H1 (cell line): ENCODE data around the gene BLOC1S1. TPM values are rescaled to one million over a fixed set of nuclear protein-coding genes. Genes with fewer than 3 reads are reported as not detected.

Experiments
- CTCF ChIA-PET: fragments of 300-600 bp; sonication (Branson Sonifier 250); formaldehyde crosslinking; loops from one replicate; lab custom pipeline; 2021; ENCODE audit not compliant: partially characterized antibody; lab: Charles Lee
- POLR2A ChIA-PET: fragments of 300-600 bp; sonication (Branson Sonifier 250); formaldehyde crosslinking; loops from one replicate; lab custom pipeline; 2021; ENCODE audit warnings: inconsistent platforms; ENCODE audit not compliant: partially characterized antibody; lab: Charles Lee
- DNase-seq, 2 experiments: peaks; one replicate each; pipeline versions ENCODE4 v3.0.0 to v3.0.0-alpha.2; 2010 to 2022; ENCODE audit warnings: low spot score in 2 of 2, low read depth in 1 of 2, mixed read lengths in 1 of 2
- FAIRE-seq: peaks from 2 replicates; lab custom pipeline; 2011; peaks lifted over from hg19 to GRCh38; lab: Jason Lieb, UNC
- H2AFZ ChIP-seq: 2 replicates; pipeline ENCODE4 v1.8.1; 2012; ENCODE audit warnings: low read length, inconsistent platforms
- H2AK5ac ChIP-seq: 2 replicates; pipeline ENCODE4 v1.6.1; 2013; ENCODE audit warnings: low read depth, low read length
- H2BK120ac ChIP-seq: replicated peaks from 2 replicates; pipeline ENCODE3; 2013; ENCODE audit warnings: low read depth, low read length, inconsistent platforms
- H2BK12ac ChIP-seq: 2 replicates; pipeline ENCODE4 v1.6.1; 2013; ENCODE audit warnings: low read depth, low read length
- H2BK15ac ChIP-seq: 2 replicates; pipeline ENCODE4 v1.6.1; 2013; ENCODE audit warnings: low read length
- H2BK20ac ChIP-seq: 2 replicates; pipeline ENCODE4 v1.6.1; 2013; ENCODE audit warnings: low read length
- H2BK5ac ChIP-seq: 2 replicates; pipeline ENCODE4 v1.6.1; 2013; ENCODE audit warnings: low read depth, low read length
- H3K14ac ChIP-seq: 2 replicates; pipeline ENCODE4 v1.6.1; 2013; ENCODE audit warnings: inconsistent platforms; ENCODE audit not compliant: insufficient read length
- H3K18ac ChIP-seq: 2 replicates; pipeline ENCODE4 v1.6.1; 2013; ENCODE audit warnings: low read length; ENCODE audit errors: extremely low read depth
- H3K23ac ChIP-seq: 2 replicates; pipeline ENCODE4 v1.6.1; 2013; ENCODE audit warnings: inconsistent platforms; ENCODE audit not compliant: insufficient read length
- H3K23me2 ChIP-seq: 2 replicates; pipeline ENCODE4 v1.6.1; 2013; ENCODE audit warnings: low read depth, low read length
- H3K27ac ChIP-seq: 2 replicates; pipeline ENCODE4 v1.6.1; 2011; ENCODE audit warnings: low read depth, low read length, inconsistent platforms
- H3K27me3 ChIP-seq, 4 experiments: replicated peaks in 1 of 4; 1 replicate in 1 of 4; 2 replicates in 3 of 4; pipeline versions ENCODE4 v1.6.1 to v1.8.1; 2011 to 2013; ENCODE audit warnings: low read length in 3 of 4, mild to moderate bottlenecking in 3 of 4, inconsistent platforms in 2 of 4, mixed read lengths in 2 of 4, moderate library complexity in 1 of 4; ENCODE audit not compliant: control insufficient read depth in 3 of 4, insufficient read depth in 3 of 4; ENCODE audit errors: extremely low read depth in 1 of 4
- H3K36me3 ChIP-seq, 4 experiments: 2 replicates each; pipeline versions ENCODE4 v1.6.1 to v1.8.1; 2011 to 2013; ENCODE audit warnings: mild to moderate bottlenecking in 4 of 4, low read length in 3 of 4, moderate library complexity in 2 of 4, control low read depth in 1 of 4, inconsistent platforms in 1 of 4; ENCODE audit not compliant: insufficient read depth in 4 of 4, control insufficient read depth in 2 of 4
- H3K4ac ChIP-seq: replicated peaks from 2 replicates; pipeline ENCODE3; 2013; ENCODE audit warnings: low read length, low read depth, mixed read lengths, inconsistent platforms; ENCODE audit not compliant: insufficient read length
- H3K4me1 ChIP-seq, 4 experiments: replicated peaks in 1 of 4; 1 replicate in 1 of 4; 2 replicates in 3 of 4; pipeline versions ENCODE4 v1.6.1 to v1.8.1; 2011 to 2013; ENCODE audit warnings: low read length in 3 of 4, inconsistent platforms in 2 of 4, mixed read lengths in 1 of 4; ENCODE audit not compliant: insufficient read depth in 4 of 4, control insufficient read depth in 3 of 4
- H3K4me2 ChIP-seq, 2 experiments: 2 replicates each; pipeline versions ENCODE4 v1.6.1 to v1.8.1; 2011 to 2013; ENCODE audit warnings: low read depth in 2 of 2, low read length in 2 of 2, control low read depth in 1 of 2, inconsistent platforms in 1 of 2, mild to moderate bottlenecking in 1 of 2; ENCODE audit not compliant: insufficient read depth in 1 of 2
- H3K4me3 ChIP-seq, 4 experiments: fragments of 200-600, 300-600 bp in 1 of 4; sonication (generic), shearing (Covaris generic), sonication (Bioruptor Twin) in 1 of 4; 2 replicates each; pipeline versions ENCODE4 v1.5.1 to v1.8.1; 2011 to 2016; ENCODE audit warnings: low read length in 4 of 4, low read depth in 3 of 4, control low read depth in 2 of 4, inconsistent platforms in 2 of 4, mild to moderate bottlenecking in 2 of 4, mixed read lengths in 1 of 4, moderate library complexity in 1 of 4; ENCODE audit not compliant: insufficient read depth in 2 of 4; ENCODE audit errors: extremely low read depth in 1 of 4
- H3K56ac ChIP-seq: replicated peaks from 2 replicates; pipeline ENCODE3; 2013; ENCODE audit warnings: low read depth, mild to moderate bottlenecking, mixed read lengths, low read length, inconsistent platforms; ENCODE audit not compliant: insufficient read length
- H3K79me1 ChIP-seq: 2 replicates; pipeline ENCODE4 v1.6.1; 2013; ENCODE audit warnings: low read depth, low read length, control low read depth
- H3K79me2 ChIP-seq, 2 experiments: 2 replicates each; pipeline versions ENCODE4 v1.6.1 to v1.8.1; 2012 to 2013; ENCODE audit warnings: low read length in 2 of 2, mild to moderate bottlenecking in 2 of 2, inconsistent platforms in 1 of 2; ENCODE audit not compliant: insufficient read depth in 2 of 2, control insufficient read depth in 1 of 2
- H3K9ac ChIP-seq, 4 experiments: replicated peaks in 1 of 4; 1 replicate in 1 of 4; 2 replicates in 3 of 4; pipeline versions ENCODE4 v1.6.1 to v1.8.1; 2011 to 2013; ENCODE audit warnings: low read depth in 3 of 4, low read length in 3 of 4, control low read depth in 2 of 4, mild to moderate bottlenecking in 2 of 4, moderate library complexity in 2 of 4, inconsistent platforms in 1 of 4; ENCODE audit errors: extremely low read depth in 1 of 4
- H3K9me3 ChIP-seq, 2 experiments: 2 replicates each; pipeline versions ENCODE4 v1.6.1 to v1.8.1; 2012 to 2013; ENCODE audit warnings: mild to moderate bottlenecking in 2 of 2, moderate library complexity in 2 of 2, control low read depth in 1 of 2, inconsistent platforms in 1 of 2, low read depth in 1 of 2, low read length in 1 of 2, mixed read lengths in 1 of 2; ENCODE audit not compliant: insufficient read depth in 2 of 2
- H4K20me1 ChIP-seq, 2 experiments: replicated peaks in 1 of 2; 2 replicates each; pipeline versions ENCODE3 to v1.8.1; 2011 to 2013; ENCODE audit warnings: inconsistent platforms in 2 of 2, low read length in 2 of 2, mild to moderate bottlenecking in 1 of 2; ENCODE audit not compliant: insufficient read depth in 2 of 2, control insufficient read depth in 1 of 2
- H4K5ac ChIP-seq: 2 replicates; pipeline ENCODE4 v1.6.1; 2013; ENCODE audit warnings: low read length, low read depth, mixed read lengths, inconsistent platforms; ENCODE audit not compliant: insufficient read length
- H4K8ac ChIP-seq: 2 replicates; pipeline ENCODE4 v1.8.0; 2013; ENCODE audit warnings: mild to moderate bottlenecking, moderate library complexity, low read length, inconsistent platforms; ENCODE audit not compliant: insufficient read depth; ENCODE audit errors: extremely low read depth
- H4K91ac ChIP-seq: replicated peaks from 2 replicates; pipeline ENCODE3; 2013; ENCODE audit warnings: low read length, mixed read lengths, inconsistent platforms; ENCODE audit not compliant: insufficient read length
- GABPA ChIP-seq: IDR thresholded peaks from 2 replicates; pipeline ENCODE4 v1.6.1; 2011; ENCODE audit warnings: mild to moderate bottlenecking, low read length, moderate library complexity, borderline replicate concordance; ENCODE audit not compliant: insufficient read depth
- WGBS, 2 experiments: shearing (Covaris generic) in 1 of 2; methylation state at CpG; one replicate each; pipeline versions ENCODE4 v1.1.6 to v1.1.7; 2013 to 2015; ENCODE audit warnings: low lambda C conversion rate in 2 of 2, mixed read lengths in 2 of 2, inconsistent platforms in 1 of 2, low coverage in 1 of 2, missing lambda C conversion rate in 1 of 2; ENCODE audit not compliant: insufficient replicate concordance in 2 of 2, insufficient coverage in 1 of 2, insufficient read length in 1 of 2; ENCODE audit errors: extremely low coverage in 1 of 2, missing lambda C conversion rate in 1 of 2; 5-methylcytosine and 5-hydroxymethylcytosine counted together
- polyA plus RNA-seq, 7 experiments: library from polyadenylated mRNA; depleted of rRNA in 3 of 7; stranded (reverse) in 5 of 7; unstranded in 2 of 7; fragments of >200 nt in 5 of 7; fragments of 200-250 nt in 2 of 7; gene quantifications; 1 replicate in 5 of 7; 2 replicates in 1 of 7; 4 replicates in 1 of 7; pipeline versions ENCODE4 v1.2.1 to v1.2.3, GENCODE V29; 2011 to 2013; ENCODE audit warnings: missing spikeins in 2 of 7, mixed read lengths in 2 of 7
- total RNA-seq: library from RNA; stranded (reverse); fragmentation: NEBNext Ultra II Directional; extraction: Animal tissue kit (Norgen Biotek cat#: 25700); gene quantifications from 2 replicates; pipeline ENCODE4 v1.2.1, GENCODE V29; 2021
- TF ChIP-seq, protein P1 (sequence below), 3 experiments: IDR thresholded peaks; 1 replicate in 2 of 3; 2 replicates in 1 of 3; pipeline versions ENCODE4 v1.5.1 to v1.6.1; 2011; ENCODE audit warnings: low read length in 3 of 3, mild to moderate bottlenecking in 3 of 3, inconsistent platforms in 2 of 3, low read depth in 1 of 3, moderate library complexity in 1 of 3; ENCODE audit not compliant: insufficient read depth in 1 of 3; ENCODE audit errors: control extremely low read depth in 1 of 3
- TF ChIP-seq, protein P2 (sequence below): IDR thresholded peaks from 2 replicates; pipeline ENCODE4 v1.6.1; 2011; ENCODE audit warnings: low read length, improper control_type of control experiment

Gene BLOC1S1
- total and polyA plus RNA-seq, 2 of the 8 experiments (the other 6 are each of a cell fraction or from before 2014, with no cell fraction given): 91.1 to 185 TPM

DNA sequence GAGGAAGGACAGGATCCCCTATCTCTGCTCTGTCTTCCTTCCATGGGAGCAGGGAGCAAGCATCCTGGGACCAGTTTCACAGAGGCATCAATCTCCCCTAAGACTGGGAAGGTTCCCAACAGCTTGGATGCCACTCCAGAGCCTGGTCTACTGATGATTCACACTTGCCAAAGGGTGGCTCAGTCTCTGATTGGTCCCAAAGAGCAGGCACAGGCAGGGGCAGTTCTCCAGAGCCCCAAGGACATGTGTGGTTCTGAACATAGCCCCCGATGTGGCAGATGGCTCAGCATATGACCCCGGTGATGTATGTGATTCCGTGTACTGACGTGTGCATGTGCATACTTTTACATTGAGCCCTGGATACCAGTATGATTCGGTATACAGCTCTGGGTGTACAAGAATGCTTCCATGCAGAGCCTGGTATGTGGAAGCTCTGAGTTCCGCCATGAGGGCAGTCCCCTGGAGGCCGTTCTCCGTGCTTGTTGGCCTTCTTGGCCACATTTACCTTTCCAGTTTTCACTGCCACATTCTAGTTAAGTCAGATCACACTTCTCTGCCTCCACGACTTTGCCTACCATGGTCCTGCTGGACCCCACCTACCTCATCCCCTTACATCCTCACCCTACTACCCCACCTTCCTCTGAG is 29.4 kb upstream of the BLOC1S1 start:
- DNase-seq (no peak), FAIRE-seq (no peak)
- H3K79me2 ChIP-seq: no peaks in the 10 kb centered on the region
- no peak overlapping the region for H2BK120ac ChIP-seq
- no peak overlapping the region for H4K8ac ChIP-seq
- H3K18ac ChIP-seq: no peak overlapping the region
- peaks cover 0 to 2% of the 10 kb centered on the region in 2 experiments for H4K20me1 ChIP-seq
- no peak overlapping the region for H2BK20ac ChIP-seq
- WGBS, 2 experiments: 99% methylated on average over 9 of the region's 9 CpGs; no CpG with 5 or more reads in 1 of the 2 experiments
- H3K4me3 ChIP-seq: no peak overlapping the region
- no peak overlapping the region for H3K4me2 ChIP-seq
- H3K56ac ChIP-seq: no peak overlapping the region
- H2BK12ac ChIP-seq: no peak overlapping the region
- TF ChIP-seq, protein P1, sequence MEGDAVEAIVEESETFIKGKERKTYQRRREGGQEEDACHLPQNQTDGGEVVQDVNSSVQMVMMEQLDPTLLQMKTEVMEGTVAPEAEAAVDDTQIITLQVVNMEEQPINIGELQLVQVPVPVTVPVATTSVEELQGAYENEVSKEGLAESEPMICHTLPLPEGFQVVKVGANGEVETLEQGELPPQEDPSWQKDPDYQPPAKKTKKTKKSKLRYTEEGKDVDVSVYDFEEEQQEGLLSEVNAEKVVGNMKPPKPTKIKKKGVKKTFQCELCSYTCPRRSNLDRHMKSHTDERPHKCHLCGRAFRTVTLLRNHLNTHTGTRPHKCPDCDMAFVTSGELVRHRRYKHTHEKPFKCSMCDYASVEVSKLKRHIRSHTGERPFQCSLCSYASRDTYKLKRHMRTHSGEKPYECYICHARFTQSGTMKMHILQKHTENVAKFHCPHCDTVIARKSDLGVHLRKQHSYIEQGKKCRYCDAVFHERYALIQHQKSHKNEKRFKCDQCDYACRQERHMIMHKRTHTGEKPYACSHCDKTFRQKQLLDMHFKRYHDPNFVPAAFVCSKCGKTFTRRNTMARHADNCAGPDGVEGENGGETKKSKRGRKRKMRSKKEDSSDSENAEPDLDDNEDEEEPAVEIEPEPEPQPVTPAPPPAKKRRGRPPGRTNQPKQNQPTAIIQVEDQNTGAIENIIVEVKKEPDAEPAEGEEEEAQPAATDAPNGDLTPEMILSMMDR (IDR thresholded peaks at IDR 0.05; ENCODE audit: control extremely low read depth in 1 of 3, insufficient read depth in 1 of 3, low read depth in 1 of 3, low read length in 3 of 3): no peak
- TF ChIP-seq, protein P2, sequence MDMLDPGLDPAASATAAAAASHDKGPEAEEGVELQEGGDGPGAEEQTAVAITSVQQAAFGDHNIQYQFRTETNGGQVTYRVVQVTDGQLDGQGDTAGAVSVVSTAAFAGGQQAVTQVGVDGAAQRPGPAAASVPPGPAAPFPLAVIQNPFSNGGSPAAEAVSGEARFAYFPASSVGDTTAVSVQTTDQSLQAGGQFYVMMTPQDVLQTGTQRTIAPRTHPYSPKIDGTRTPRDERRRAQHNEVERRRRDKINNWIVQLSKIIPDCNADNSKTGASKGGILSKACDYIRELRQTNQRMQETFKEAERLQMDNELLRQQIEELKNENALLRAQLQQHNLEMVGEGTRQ: no peak
- TF ChIP-seq GABPA: no peak
- POLR2A ChIA-PET: interaction anchor here (1.0 to 2.4 kb wide), 2 partner anchors 10 to 36 kb away, joined by 3 to 8 read pairs; no protein-coding TSS in a partner anchor
- peaks cover 0 to 9% (median 3%) of the 10 kb centered on the region in 4 experiments; a peak in 4 of 7 replicates for H3K4me1 ChIP-seq
- H3K14ac ChIP-seq: no peak overlapping the region
- H3K27ac ChIP-seq: no peak overlapping the region
- H2AK5ac ChIP-seq: no peak overlapping the region
- H4K5ac ChIP-seq: no peak overlapping the region
- H3K9ac ChIP-seq: no peak overlapping the region; a peak in 1 of 7 replicates
- peaks cover 0 to 18% (median 7%) of the 10 kb centered on the region in 4 experiments; a peak in 5 of 8 replicates for H3K36me3 ChIP-seq
- no peak overlapping the region for H2BK5ac ChIP-seq
- no peaks in the 10 kb centered on the region for H3K9me3 ChIP-seq
- no peaks in the 10 kb centered on the region for H3K23me2 ChIP-seq
- H3K23ac ChIP-seq: no peak overlapping the region
- no peaks in the 10 kb centered on the region for H3K27me3 ChIP-seq
- H4K91ac ChIP-seq: no peak overlapping the region
- CTCF ChIA-PET: interaction anchor here (0.9 to 4.1 kb wide), 4 partner anchors 13 to 132 kb away, joined by 3 to 20 read pairs (median 8); partner anchors contain the start of genes ITGA7 and ORMDL2
- no peak overlapping the region for H2BK15ac ChIP-seq
- no peak overlapping the region for H3K4ac ChIP-seq
- H3K79me1 ChIP-seq: no peaks in the 10 kb centered on the region
- no peak overlapping the region for H2AFZ ChIP-seq
